Prostate gland (tissue), 2 donors: ENCODE measurements around the gene IMMP2L.

Source experiments
- POLR2A ChIP-seq: fragments of 450-650 bp; IDR thresholded peaks from one replicate; pipeline ENCODE4 v1.6.1; 2016; ENCODE audit warnings: antibody characterized with exemption, mild to moderate bottlenecking
- POLR2AphosphoS5 ChIP-seq: sonication (generic); formaldehyde crosslinking; IDR thresholded peaks from one replicate; pipeline ENCODE4 v1.6.1; 2017; ENCODE audit warnings: antibody characterized with exemption
- TF ChIP-seq, protein P1 (sequence below), 4 experiments: fragments of 200-600 bp in 2 of 4; fragments of 450-650 bp in 2 of 4; sonication (generic) in 2 of 4; IDR thresholded peaks; 1 replicate in 3 of 4; 2 replicates in 1 of 4; pipeline ENCODE4 v1.5.1; 2016 to 2019; ENCODE audit warnings: antibody characterized with exemption in 4 of 4, mild to moderate bottlenecking in 2 of 4, moderate library complexity in 2 of 4

DNA sequence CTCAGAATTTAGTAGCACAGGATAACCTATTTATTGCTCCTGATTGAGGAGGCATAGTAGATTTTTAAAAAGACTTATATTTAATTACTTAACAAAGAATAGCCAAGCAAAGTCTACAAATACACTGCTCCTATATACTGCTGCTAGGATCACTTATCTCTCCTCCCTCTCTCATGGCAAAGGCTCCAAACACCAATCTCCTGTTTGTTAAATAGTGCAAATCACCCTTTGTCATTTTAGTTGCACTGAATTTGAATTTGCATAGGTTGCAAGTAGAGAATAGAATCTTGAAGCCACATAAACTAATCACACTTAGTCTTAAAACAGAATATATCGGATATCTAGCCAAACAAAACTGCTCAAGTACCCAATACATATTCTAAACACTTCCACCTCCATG, 690.4 kb downstream of the IMMP2L start:
- TF ChIP-seq, protein P1, sequence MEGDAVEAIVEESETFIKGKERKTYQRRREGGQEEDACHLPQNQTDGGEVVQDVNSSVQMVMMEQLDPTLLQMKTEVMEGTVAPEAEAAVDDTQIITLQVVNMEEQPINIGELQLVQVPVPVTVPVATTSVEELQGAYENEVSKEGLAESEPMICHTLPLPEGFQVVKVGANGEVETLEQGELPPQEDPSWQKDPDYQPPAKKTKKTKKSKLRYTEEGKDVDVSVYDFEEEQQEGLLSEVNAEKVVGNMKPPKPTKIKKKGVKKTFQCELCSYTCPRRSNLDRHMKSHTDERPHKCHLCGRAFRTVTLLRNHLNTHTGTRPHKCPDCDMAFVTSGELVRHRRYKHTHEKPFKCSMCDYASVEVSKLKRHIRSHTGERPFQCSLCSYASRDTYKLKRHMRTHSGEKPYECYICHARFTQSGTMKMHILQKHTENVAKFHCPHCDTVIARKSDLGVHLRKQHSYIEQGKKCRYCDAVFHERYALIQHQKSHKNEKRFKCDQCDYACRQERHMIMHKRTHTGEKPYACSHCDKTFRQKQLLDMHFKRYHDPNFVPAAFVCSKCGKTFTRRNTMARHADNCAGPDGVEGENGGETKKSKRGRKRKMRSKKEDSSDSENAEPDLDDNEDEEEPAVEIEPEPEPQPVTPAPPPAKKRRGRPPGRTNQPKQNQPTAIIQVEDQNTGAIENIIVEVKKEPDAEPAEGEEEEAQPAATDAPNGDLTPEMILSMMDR (IDR thresholded peaks at IDR 0.05): no peak
- TF ChIP-seq POLR2A (no peak), POLR2AphosphoS5 (no peak)
